Endothelial cell of umbilical vein (primary cell): ENCODE measurements around the gene WBP1L. TPM values are rescaled to one million over a fixed set of nuclear protein-coding genes. Genes with fewer than 3 reads are reported as not detected.

ENCODE experiments used
- BruUV-seq: library from RNA; stranded (reverse); fragments of 400-500 nt; replicated peaks from 2 replicates; lab custom pipeline; 2021; lab: Mats Ljungman, UMichigan
- CTCF ChIA-PET: fragments of 300-600, 350-600 bp; sonication (Branson Sonifier 250); formaldehyde crosslinking; loops from one replicate; lab custom pipeline; 2021; ENCODE audit warnings: antibody characterized with exemption, inconsistent platforms; lab: Charles Lee
- POLR2A ChIA-PET: fragments of 300-600, 350-600 bp; sonication (Branson Sonifier 250); formaldehyde crosslinking; loops from one replicate; lab custom pipeline; 2021; ENCODE audit warnings: antibody characterized with exemption, inconsistent platforms; lab: Charles Lee
- DNase-seq: peaks from one replicate; pipeline ENCODE4 v3.0.0-alpha.2; 2011; ENCODE audit warnings: low read depth, low spot score
- FAIRE-seq: peaks from 2 replicates; lab custom pipeline; 2011; peaks lifted over from hg19 to GRCh38; lab: Jason Lieb, UNC
- H2AFZ ChIP-seq: 2 replicates; pipeline ENCODE4 v1.6.0; 2012; ENCODE audit warnings: low read depth, low read length, control low read depth, inconsistent platforms
- H3K27ac ChIP-seq: 2 replicates; pipeline ENCODE4 v1.5.1; 2011; ENCODE audit warnings: low read depth, mild to moderate bottlenecking, control low read depth, low read length, moderate library complexity; ENCODE audit not compliant: insufficient read depth
- H3K27me3 ChIP-seq, 2 experiments: 2 replicates each; pipeline versions ENCODE4 v1.6.0 to v1.6.1; 2011; ENCODE audit warnings: low read length in 2 of 2, mixed read lengths in 1 of 2; ENCODE audit not compliant: control insufficient read depth in 2 of 2, insufficient read depth in 2 of 2
- H3K36me3 ChIP-seq, 2 experiments: 2 replicates in 1 of 2; 3 replicates in 1 of 2; pipeline ENCODE4 v1.5.1; 2011; ENCODE audit warnings: low read length in 2 of 2, mild to moderate bottlenecking in 1 of 2, moderate library complexity in 1 of 2; ENCODE audit not compliant: control insufficient read depth in 2 of 2, insufficient read depth in 2 of 2; ENCODE audit errors: extremely low read depth in 1 of 2
- H3K4me1 ChIP-seq: 3 replicates; pipeline ENCODE4 v1.5.1; 2011; ENCODE audit warnings: mild to moderate bottlenecking, low read length; ENCODE audit not compliant: control insufficient read depth, insufficient read depth; ENCODE audit errors: extremely low read depth
- H3K4me2 ChIP-seq: 2 replicates; pipeline ENCODE4 v1.6.1; 2011; ENCODE audit warnings: low read length, control low read depth, mixed read lengths; ENCODE audit not compliant: insufficient read depth
- H3K4me3 ChIP-seq, 3 experiments: fragments of 200-600 bp in 1 of 3; sonication (generic), shearing (Covaris generic) in 1 of 3; replicated peaks in 1 of 3; 2 replicates each; pipeline ENCODE4 v1.5.1; 2011 to 2016; ENCODE audit warnings: control low read depth in 3 of 3, low read length in 3 of 3, mild to moderate bottlenecking in 2 of 3, inconsistent platforms in 1 of 3, low read depth in 1 of 3, moderate library complexity in 1 of 3; ENCODE audit not compliant: insufficient read depth in 1 of 3
- H3K79me2 ChIP-seq: 2 replicates; pipeline ENCODE4 v1.6.0; 2012; ENCODE audit warnings: low read length, inconsistent platforms; ENCODE audit not compliant: control insufficient read depth, insufficient read depth
- H3K9ac ChIP-seq: replicated peaks from 2 replicates; pipeline ENCODE3; 2011; ENCODE audit warnings: low read length, control low read depth; ENCODE audit not compliant: insufficient read depth; ENCODE audit errors: extremely low read depth
- H3K9me1 ChIP-seq: replicated peaks from 3 replicates; pipeline ENCODE4 v1.6.0; 2011; ENCODE audit warnings: mild to moderate bottlenecking, low read length; ENCODE audit not compliant: control insufficient read depth, insufficient read depth; ENCODE audit errors: extremely low read depth
- H3K9me3 ChIP-seq: replicated peaks from 2 replicates; pipeline ENCODE4 v1.5.1; 2012; ENCODE audit warnings: low read length, inconsistent platforms; ENCODE audit not compliant: control insufficient read depth, insufficient read depth
- H4K20me1 ChIP-seq: replicated peaks from 2 replicates; pipeline ENCODE3; 2011; ENCODE audit warnings: mild to moderate bottlenecking, low read length; ENCODE audit not compliant: control insufficient read depth, insufficient read depth; ENCODE audit errors: extremely low read depth
- CTCF ChIP-seq, 2 donors: IDR thresholded peaks; 1 replicate in 1 of 2; 2 replicates in 1 of 2; pipeline ENCODE4 v1.5.1; 2011; ENCODE audit warnings: low read length in 2 of 2, mild to moderate bottlenecking in 2 of 2, moderate library complexity in 2 of 2, control low read depth in 1 of 2, inconsistent platforms in 1 of 2, low read depth in 1 of 2; ENCODE audit not compliant: insufficient read depth in 1 of 2; ENCODE audit errors: extremely low read depth in 1 of 2
- EZH2 ChIP-seq: IDR thresholded peaks from 2 replicates; pipeline ENCODE4 v1.6.1; 2012; ENCODE audit warnings: borderline replicate concordance, low read depth, mild to moderate bottlenecking, moderate library complexity, low read length, inconsistent platforms; ENCODE audit not compliant: severe bottlenecking
- FOS ChIP-seq: IDR thresholded peaks from 2 replicates; pipeline ENCODE4 v1.6.1; 2011; ENCODE audit warnings: mild to moderate bottlenecking, low read length, moderate library complexity, borderline replicate concordance; ENCODE audit not compliant: insufficient read depth
- GATA2 ChIP-seq: IDR thresholded peaks from 2 replicates; pipeline ENCODE4 v1.7.0; 2011; ENCODE audit warnings: low read depth, mild to moderate bottlenecking, moderate library complexity, mixed read lengths, low read length; ENCODE audit not compliant: insufficient read length, insufficient read depth
- JUN ChIP-seq: IDR thresholded peaks from 2 replicates; pipeline ENCODE4 v1.6.1; 2011; ENCODE audit warnings: borderline replicate concordance, low read depth; ENCODE audit not compliant: insufficient read length, insufficient read depth
- MAX ChIP-seq: IDR thresholded peaks from 2 replicates; pipeline ENCODE4 v1.6.1; 2011; ENCODE audit not compliant: insufficient read depth, insufficient read length
- MYC ChIP-seq: IDR thresholded peaks from one replicate; pipeline ENCODE4 v1.6.1; 2011; ENCODE audit warnings: mild to moderate bottlenecking, low read depth, low read length
- POLR2A ChIP-seq: IDR thresholded peaks from 2 replicates; pipeline ENCODE4 v1.6.1; 2012; ENCODE audit warnings: low read depth, mild to moderate bottlenecking, control low read depth, low read length
- POLR2AphosphoS5 ChIP-seq: IDR thresholded peaks from 2 replicates; pipeline ENCODE4 v1.6.1; 2012; ENCODE audit warnings: low read depth, mild to moderate bottlenecking, control low read depth, low read length, moderate library complexity; ENCODE audit not compliant: insufficient read depth
- dilution Hi-C: fragments of 300-500 bp; cut with MboI; formaldehyde crosslinking; loops from one replicate; pipeline ENCODE4 v1.15.0; 2019; ENCODE audit warnings: low sequenced_read_pairs; ENCODE audit not compliant: extremely low pct_ligation_motif_present
- intact Hi-C: fragments of 100-400 bp; cut with micrococcal nuclease; formaldehyde crosslinking; loops from one replicate; pipeline ENCODE4 v1.10.0; 2022
- polyA plus RNA-seq, 4 experiments: library from polyadenylated mRNA; depleted of rRNA in 3 of 4; stranded (reverse) in 3 of 4; unstranded in 1 of 4; fragments of >200 nt; gene quantifications; 2 replicates each; pipeline versions ENCODE4 v1.2.1 to v1.2.3, GENCODE V29; 2011 to 2012; ENCODE audit warnings: missing spikeins in 1 of 4
- total RNA-seq: library from RNA; stranded (reverse); gene quantifications from 2 replicates; pipeline ENCODE4 v1.2.3, GENCODE V29; 2021

WBP1L gene
- total and polyA plus RNA-seq, 2 donors (not counting 3 experiments of a cell fraction or from before 2014, with no cell fraction given): 46.0 to 70.3 TPM

- no TSS peak for BruUV-seq
- Histone ChIP-seq H3K9me1 (no peaks in the 10 kb centered on the region), H3K9me3 (no peaks in the 10 kb centered on the region), H3K4me2 (no peak overlapping the region), H3K4me3 (no peak overlapping the region), H3K27ac (peak overlapping the region; percentile 13), H3K79me2 (peaks cover 4% of the 10 kb centered on the region), H3K36me3 (peaks cover 0 to 7% of the 10 kb centered on the region in 2 experiments), H2AFZ (no peak overlapping the region), H3K27me3 (no peaks in the 10 kb centered on the region), H4K20me1 (no peaks in the 10 kb centered on the region), H3K4me1 (peaks cover 42% of the 10 kb centered on the region), H3K9ac (no peak overlapping the region)
- DNase-seq: no peak
- TF ChIP-seq JUN: no peak
- ChIA-PET POLR2A (no interaction called here), CTCF (interaction anchor here (0.7 to 2.5 kb wide), 4 partner anchors 12 to 51 kb away, joined by 3 to 14 read pairs (median 10); no protein-coding TSS in a partner anchor)
- intact Hi-C loops: no loop called here
- FAIRE-seq: no peak
- dilution Hi-C loops: no loop called here
Measured at GRCh38 chr10:102804382-102805055, 60.8 kb downstream of the WBP1L start.

- Histone ChIP-seq H2AFZ (no peak overlapping the region), H3K9me1 (no peaks in the 10 kb centered on the region), H3K79me2 (peaks cover 4% of the 10 kb centered on the region), H3K4me2 (no peak overlapping the region), H3K27ac (no peak overlapping the region), H4K20me1 (no peaks in the 10 kb centered on the region), H3K27me3 (no peaks in the 10 kb centered on the region), H3K4me3 (no peak overlapping the region), H3K9me3 (no peaks in the 10 kb centered on the region), H3K9ac (no peak overlapping the region), H3K4me1 (peaks cover 17% of the 10 kb centered on the region), H3K36me3 (peaks cover 0 to 29% of the 10 kb centered on the region in 2 experiments)
- CTCF ChIA-PET: interaction anchor here (0.9 to 1.6 kb wide), 2 partner anchors 55 to 57 kb away, joined by 3 to 4 read pairs; no protein-coding TSS in a partner anchor
- DNase-seq (no peak), FAIRE-seq (no peak)
- TF ChIP-seq GATA2 (no peak), MAX (no peak), CTCF (IDR thresholded peaks at IDR 0.05; ENCODE audit: extremely low read depth in 1 of 2, insufficient read depth in 1 of 2, low read depth in 1 of 2, low read length in 2 of 2) (no peak), JUN (no peak), POLR2A (no peak), EZH2 (no peak), MYC (no peak), POLR2AphosphoS5 (no peak), FOS (no peak)
- no TSS peak for BruUV-seq
- intact Hi-C loops: no loop called here
- POLR2A ChIA-PET: no interaction called here
- dilution Hi-C loops: no loop called here
Measured at GRCh38 chr10:102808380-102808779, 64.6 kb downstream of the WBP1L start.
